GM21528 (cell line): ENCODE data around the gene TEX26.
"Not testable (repeated sequence)": the region's sequence is repeated elsewhere in the genome, so short reads cannot be mapped to it uniquely, and the experiment has no call there.

Experiments
- ATAC-seq: cut with Tn5 transposase; IDR thresholded peaks from one replicate; pipeline ENCODE4 v1.9.1; 2021; ENCODE audit warnings: mild to moderate bottlenecking, moderate library complexity; ENCODE audit not compliant: unreplicated experiment, low FRiP score

Gene TEX26

DNA sequence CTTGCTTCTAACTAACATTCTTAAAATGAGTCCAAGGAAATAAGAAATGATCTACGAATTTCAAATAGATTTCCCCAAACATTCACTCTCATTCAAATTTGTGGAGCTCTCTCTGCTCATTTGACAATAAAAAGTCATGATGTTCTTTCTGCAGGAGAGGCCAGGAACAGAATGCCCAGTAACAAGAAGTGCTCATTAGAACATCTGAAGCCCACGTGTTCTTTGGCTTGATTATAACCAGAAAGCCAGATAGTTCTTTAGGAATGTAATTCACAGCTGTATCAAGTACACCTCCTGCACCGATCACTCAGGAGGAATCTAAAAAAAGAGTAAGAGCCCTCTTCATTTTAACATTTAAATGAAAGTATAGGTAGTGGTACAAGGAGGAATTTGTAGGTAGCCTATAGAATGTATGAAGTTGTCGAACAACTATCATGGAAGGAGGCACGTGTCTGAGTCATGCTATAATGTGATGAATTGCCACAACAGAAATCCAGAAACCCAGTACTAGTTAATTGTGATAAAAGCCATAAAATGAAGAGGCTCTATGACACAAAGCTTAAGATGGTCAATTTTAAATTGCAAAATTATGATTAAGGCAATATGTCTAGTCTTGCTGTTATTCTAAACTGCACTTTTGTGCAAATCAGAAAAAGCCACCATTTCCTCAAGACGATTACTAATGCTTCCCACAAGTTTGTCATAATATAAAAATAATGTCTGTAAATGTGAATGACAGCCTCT lies 13.6 kb upstream of the TEX26 start:
- no peak for ATAC-seq

DNA sequence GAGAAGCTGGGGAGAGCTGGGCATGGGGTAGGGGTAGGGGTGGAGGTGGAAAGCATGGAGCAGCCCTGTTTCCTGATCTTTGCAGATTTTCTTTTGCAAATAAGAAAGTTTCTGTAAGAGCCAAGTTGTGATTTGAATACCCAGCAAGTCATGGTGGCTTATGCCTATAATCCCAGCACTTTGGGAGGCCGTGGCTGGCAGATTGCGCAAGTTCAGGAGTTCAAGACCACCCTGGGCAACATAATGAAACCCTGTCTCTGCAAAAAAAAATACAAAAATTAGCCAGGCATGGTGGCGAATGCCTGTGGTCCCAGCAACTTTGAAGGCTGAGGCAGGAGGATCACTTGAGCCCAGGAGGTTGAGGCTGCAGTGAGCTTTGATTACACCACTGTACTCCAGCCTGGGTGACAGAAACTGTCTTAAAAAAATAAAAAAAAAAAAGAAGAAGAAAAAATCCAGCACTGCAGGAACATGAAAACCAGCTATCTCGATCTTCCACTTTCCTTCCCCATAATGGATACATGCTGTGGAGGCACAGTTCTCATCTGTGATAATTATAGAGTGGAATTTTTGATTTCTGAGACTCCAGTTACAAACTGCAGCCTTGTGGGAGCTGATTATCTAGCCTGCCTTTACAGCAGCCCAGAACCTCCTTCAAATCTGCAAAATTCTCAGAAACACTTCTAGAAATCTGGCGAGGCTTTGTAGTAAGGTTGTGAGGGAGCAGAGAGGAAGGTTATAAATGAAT lies 12.1 kb upstream of the TEX26 start:
- ATAC-seq = no peak

DNA sequence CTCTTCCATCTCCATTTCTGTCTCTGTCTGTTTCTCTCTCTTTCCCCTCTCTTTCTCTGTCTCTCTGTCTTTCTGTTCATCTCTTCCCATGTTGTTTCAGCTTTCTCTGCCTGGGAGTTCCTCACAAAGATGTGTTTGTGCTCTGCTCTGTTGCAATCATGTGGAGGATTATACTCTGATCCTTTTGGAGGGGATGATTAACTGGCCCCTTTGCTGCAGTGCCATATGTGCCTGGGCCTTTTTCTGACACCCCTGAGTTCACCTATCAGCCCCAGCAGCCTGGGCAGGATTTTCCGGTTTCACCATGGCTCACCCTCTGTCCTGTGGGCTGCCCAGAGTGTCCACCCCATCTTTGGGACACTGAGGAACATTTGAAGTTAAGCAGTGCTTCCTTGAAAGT lies 9.0 kb upstream of the TEX26 start:
- no peak for ATAC-seq

DNA sequence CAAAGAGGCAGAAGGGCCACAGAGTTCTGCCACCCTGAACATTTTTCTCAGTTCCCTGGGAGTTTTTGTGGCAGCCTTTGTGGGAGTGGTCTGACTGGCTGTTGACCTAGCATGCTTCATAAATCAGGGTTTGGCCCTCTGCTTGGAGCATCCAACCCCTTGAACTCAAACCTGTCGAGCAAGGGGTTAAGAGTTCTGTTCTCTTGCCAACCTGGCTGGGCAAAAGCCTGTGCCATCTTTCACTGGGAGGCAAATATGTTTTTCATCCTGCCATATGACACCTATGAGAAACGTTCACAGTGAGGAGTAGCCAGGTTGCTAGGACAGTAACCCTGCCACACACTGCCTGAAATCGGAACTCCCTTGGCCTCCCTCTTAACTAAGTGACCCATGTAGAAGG lies 7.7 kb upstream of the TEX26 start:
- no peak for ATAC-seq

DNA sequence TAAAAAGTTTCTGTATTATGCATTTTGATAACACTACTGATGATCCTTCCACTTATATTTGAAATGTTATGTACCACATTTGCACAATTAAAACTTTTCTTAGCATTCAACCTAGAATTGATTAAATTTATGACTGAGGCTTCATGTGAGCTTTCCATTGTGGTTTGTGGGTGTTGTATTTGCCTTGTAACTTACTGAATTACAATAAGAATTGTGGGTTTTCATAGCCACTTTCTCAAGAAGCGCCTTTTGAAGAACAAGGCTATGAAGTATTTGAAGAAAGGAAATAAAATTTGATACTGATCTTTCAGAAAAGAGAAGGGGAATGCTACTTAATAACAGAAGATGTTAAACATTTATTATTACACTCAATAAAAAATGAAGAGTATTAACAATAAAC lies 7.0 kb upstream of the TEX26 start:
- ATAC-seq = no peak

DNA sequence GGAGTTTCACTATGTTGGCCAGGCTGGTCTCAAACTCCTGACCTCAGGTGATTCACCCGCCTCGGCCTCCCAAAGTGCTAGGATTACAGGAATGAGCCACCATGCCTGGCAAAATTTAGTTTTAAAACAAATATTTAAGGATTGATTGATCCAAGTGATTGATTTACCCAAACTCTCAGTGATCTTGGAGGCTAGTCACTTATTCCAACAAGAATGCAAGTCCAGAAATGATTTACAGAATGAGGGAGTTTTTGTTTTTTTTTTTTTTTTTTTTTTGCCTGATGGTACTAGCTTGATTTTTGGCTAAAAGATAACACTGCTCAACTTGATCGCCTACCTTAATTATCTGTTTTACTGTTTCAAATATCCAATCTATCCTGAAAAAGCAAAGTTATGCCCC lies 5.7 kb upstream of the TEX26 start:
- ATAC-seq = no peak

DNA sequence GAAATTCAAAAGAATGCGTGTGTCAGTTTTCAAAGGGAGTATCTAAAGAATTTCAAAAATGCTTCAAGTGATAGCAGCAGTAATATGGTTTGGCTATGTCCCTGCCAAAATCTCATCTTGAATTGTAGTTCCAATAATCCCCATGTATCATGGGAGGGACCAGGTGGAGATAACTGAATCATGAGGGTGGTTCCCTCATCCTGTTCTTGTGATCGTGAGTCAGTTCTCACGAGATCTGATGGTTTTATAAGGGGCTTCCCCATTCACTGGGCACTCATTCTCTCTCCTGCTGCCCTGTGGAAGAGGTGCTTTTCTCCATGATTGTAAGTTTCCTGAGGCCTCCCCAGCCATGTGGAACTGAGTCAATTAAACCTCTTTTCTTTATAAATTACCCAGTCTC lies 5.3 kb upstream of the TEX26 start:
- ATAC-seq = not testable (repeated sequence)

DNA sequence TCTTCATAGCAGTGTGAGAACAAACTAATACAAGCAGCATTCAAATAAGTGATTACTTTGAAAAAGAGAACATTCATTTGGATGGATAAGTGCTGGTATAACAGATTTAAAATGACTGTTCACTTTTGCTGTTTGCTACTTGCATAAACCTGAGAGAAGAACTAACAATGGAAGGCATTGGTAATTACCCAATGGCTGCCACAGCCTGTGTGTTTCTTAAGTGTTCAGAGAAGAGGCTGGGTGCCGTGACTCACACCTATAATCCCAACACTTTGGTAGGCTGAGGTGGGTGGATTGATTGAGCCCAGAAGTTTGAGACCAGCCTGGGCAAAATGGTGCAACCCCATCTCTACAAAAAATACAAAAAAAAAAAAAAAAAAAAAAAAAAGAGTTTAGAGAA lies 4.9 kb upstream of the TEX26 start:
- no peak for ATAC-seq

DNA sequence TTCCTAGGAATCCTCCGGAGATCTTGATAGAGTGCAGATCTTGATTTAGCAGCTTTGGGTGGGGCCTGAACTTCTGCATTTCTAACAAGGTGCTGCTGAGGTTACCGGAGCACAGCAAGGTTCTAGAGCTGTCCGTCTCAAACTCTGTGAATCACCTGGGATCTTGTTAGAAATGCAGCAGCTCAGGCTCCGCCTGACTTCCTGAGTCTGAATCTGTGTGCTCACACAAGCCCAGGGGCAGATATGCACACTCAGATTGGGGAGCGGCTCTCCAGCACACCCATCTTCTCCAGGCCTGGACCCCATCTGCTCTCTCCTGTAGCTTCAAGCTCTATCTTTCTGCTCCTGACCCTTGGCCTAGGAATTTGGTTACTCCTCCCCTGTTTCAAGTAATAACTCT lies 3.5 kb upstream of the TEX26 start:
- no peak for ATAC-seq

DNA sequence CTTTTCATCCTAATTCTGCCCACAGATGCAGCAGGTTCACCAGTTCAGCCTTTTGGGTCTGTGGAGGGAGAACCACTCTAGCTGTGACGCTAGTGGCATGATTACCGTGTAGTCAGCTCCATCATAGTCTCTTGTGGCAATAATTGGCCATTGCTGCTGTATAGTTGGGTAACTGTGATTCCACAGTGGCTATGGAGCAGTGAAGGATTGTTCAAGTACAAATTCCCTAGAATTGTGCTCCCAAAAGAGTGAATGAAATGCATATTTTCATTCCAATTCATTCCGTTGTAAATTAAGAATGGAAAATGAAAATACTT lies 856 bp downstream of the TEX26 start:
- no peak for ATAC-seq

DNA sequence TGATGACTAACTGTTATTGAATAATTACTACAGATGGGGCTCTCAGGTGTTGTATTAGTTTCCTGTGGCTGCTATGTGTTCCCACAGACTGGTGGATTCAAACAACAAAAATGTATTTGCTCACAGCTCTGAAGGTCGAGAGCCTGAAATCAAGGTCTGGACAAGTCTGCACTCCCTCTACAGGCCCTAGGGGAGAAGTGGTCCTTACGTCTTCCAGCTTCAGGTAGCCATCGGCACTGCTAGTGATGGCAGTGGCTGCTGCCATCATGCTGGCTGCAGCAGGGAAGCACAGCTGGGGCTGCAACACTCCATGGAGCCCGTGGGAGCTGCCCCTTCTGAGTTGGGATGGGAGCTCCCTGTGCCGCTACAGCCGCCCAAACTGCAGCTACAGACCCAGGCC lies 1.9 kb downstream of the TEX26 start:
- ATAC-seq = no peak

DNA sequence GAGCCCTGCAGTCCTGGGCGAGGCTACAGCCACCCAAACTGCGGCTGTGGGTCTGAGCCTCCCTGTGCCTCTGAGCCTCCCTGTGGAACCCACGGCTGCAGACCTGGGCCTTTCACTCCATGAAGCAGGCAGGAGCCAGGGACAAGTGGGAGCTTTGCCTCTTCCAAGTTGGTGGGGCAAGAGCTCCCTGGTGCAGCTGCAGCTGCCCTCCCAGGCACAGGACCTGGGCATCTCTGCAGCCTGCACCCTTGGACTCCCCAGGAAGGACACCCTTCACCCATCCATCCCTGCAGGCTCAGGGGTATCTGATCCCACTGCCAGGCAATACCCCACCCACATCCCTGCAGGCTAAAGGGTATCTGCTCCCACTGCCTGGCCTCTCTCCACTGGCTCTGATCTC lies 2.3 kb downstream of the TEX26 start:
- no peak for ATAC-seq

DNA sequence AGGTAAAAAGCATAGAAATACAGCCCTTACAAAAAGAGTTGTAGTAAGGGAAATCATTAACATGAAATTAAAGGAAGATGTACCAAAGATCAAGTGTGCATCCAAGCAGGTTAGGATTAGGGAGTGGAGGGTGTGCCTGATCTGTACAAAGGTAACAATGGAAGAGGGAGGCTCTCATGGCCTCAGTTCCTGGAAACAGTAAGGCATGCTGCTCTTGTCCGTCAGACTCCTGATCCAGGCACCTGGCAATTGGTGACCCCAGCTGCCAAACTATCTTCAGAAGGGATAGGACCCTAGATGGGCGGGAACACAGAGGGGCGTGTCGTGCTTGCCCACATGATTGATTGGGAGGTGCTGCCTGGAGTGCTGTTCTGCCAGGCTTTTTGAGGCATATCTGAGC lies 4.5 kb downstream of the TEX26 start:
- ATAC-seq = no peak

DNA sequence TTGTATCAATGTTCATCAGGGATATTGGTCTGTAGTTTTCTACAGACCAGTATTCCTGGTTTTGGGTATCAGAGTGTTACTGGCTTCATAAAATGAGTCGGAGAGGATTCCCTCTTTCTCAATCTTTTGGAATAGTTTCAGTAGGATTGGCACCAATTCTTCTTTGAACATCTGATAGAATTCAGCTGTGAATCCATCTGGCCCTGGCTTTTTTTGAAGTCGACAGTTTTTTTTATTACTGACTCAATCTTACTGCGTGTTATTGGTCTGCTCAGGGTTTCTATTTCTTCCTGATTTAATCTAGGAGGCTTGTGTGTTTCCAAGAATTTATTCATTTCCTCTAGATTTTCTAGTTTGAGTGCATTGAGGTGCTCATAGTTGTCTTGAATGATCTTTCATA lies 11.4 kb downstream of the TEX26 start:
- ATAC-seq = no peak

DNA sequence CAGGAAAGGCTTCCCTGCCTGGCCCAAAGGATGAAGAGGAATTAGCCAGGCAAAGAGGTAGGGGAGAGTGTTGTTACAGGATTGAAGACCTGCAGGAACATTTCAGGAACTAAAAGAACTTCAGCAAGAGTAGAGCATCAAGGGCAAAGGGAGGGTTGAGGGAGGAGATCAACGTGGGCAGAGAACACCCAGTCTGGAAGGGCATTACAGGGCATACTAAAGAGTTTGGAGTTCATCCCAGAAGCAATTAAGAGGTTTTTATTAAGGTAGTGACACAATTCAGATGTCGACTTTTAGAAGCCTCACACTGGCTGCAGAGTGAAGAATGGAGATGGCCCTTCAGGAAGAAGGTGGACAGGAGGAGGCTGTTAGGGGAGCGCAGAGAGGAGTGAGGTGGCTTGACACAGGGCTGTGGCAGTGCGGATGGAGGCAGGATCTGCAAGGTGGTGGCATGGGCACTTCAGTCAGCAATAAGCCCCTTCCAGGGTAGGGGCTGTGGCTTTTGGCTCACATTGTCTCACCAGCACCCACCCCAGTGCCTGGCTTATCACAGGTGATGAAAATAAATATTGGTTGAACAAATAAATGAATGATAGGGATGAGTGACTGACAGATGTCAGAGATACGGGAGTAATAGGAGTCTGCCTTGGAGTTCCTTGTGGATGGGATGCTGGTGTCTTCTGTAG lies 24.9 kb downstream of the TEX26 start:
- ATAC-seq = no peak

DNA sequence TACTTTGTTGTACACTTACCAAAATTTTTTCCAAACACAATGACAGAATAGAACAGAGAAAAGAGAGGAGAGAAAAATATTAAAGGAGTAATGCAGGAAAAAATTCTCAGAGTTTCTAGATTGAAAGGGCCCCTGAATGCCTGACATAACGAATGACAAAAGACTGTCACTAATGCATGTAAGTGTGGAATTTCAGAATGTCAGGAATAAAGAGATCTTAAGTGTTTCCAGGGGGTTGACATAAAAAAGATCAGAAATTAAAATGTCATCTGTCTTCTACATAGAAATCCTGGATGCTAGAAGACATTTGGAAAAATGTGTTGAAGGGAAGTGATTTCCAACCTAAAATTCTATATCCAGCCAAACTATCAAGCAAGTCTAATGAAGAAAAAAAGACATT lies 27.2 kb downstream of the TEX26 start:
- no peak for ATAC-seq

DNA sequence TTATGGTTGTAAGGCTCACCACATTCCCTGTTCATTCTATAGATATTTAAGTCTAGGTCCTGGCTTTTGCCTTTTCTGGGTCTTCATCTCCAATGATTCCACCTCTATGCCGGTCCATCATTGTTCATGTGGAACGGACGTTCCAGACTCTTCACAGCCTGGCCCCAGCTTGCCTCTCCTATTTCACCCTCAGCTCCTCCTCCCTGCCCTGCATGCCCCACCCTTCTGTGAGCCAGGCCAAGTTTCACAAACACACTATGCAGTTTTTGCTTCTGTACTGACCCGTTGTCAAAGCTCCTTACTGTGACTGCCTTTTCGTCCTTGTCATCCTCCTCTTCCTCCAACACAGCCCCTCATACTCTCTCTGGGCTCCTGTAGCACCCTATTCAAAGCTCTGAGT lies 31.3 kb downstream of the TEX26 start:
- no peak for ATAC-seq

DNA sequence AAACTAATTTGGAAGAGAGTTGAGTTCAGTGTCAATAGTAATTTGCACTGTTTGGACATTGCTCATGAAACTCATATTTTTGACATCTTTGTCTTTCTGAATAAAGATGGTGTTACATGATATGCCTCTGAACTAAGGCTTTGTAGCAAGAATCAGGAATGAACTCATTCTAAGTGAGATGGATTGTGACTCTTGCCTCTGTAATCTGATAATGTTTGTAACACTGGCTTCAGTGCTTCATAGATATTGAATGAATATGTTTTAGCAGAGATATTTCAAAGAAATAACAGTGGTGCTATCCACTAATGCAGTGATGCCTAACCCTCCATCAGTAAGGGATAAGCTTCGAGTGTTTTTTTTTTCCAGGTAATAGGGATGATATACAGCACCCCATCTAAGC lies 32.9 kb downstream of the TEX26 start:
- no peak for ATAC-seq

DNA sequence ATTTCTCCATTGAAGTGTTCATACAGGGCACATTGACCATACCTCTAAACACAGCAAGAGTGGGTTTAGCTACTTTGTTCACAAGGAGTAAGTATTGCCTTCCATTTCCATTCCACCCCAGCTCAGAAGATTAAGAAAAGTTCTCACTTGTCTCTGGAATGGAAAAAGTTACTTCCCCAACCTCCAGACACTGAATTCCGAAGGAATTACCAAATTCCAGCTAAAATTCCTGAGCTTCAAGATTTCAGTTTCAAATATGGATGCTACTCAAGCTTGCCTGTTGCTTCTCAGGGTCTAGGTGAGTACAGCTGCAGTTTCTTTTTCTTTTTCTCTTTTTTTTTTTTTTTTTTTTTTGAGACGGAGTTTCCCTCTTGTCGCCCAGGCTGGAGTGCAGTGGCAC lies 33.6 kb downstream of the TEX26 start:
- no peak for ATAC-seq

DNA sequence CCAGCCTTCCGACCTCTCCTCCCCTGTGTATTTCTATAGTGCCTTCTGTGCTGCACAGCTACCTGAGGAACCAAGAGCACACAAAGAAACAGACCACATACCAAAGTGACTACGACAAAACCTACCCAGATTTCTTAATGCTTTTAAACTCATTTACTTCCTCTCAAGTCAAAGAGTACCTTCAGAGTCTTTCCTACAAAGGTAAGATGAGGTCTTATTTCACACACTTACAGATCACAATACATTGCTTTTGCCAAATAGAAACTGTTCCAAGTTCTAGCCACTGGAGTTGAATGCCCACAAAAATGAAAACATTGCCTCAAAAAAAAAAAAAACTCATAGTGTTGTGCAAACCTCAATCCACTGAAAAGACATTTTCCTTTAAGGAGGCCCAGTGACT lies 36.4 kb downstream of the TEX26 start:
- no peak for ATAC-seq

DNA sequence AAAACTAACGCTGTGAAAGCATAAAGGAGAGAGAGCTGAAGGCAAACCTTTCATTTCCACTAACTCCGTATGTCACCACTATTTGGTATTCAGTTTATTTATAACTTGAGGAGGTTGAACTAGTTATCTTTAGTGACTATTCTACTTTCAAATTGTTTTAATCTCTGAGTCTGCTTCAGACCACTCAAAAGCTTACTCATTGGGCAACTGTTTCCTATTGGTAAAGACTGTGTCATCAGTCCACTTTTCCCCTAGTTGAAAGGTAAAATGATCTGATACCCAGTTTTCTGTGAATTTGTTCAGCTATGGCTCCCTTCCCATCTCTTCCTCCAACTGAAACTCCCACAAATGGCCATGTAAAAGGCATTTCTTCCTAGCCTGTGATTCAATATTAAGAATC lies 39.1 kb downstream of the TEX26 start:
- no peak for ATAC-seq

DNA sequence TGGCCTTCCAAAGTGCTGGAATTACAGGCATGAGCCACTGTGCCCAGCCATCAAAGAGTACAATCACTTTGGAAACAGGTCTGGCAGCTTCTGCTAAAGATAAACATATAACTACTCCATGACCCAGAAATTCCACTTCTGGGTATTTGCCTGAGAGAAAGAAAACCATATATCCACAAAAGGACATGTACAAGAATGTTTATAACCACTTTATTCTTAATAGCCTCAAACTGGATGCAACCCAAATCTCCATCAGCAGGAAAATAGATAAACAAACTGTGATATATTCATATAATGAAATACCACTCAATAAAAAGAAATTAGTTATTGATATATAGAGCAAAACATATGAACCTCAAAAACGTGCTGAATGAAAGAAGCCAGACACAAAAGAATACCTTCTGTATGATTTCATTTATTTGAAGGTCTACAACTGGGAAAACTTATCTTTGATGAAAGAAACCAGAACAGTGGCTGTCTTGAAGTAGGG lies 40.5 kb downstream of the TEX26 start:
- no peak for ATAC-seq
